SK-N-SH treated with all-trans-retinoic acid at 6 μM for 48 hours (cell line): Measurements from ENCODE around the gene FANCB.

Experiments
- ARNTL ChIP-seq: fragments of 450-650 bp; formaldehyde crosslinking; IDR thresholded peaks from 2 replicates; pipeline ENCODE4 v1.5.0; 2020; ENCODE audit warnings: low read depth, mild to moderate bottlenecking, moderate library complexity, borderline replicate concordance
- CREB5 ChIP-seq: fragments of 250-450 bp; sonication (Bioruptor Pico); IDR thresholded peaks from 2 replicates; pipeline ENCODE4 v1.5.1; 2020; ENCODE audit warnings: low read depth, mild to moderate bottlenecking, moderate library complexity
- GLIS3 ChIP-seq: fragments of 250-450 bp; sonication (Bioruptor Pico); IDR thresholded peaks from 2 replicates; pipeline ENCODE4 v1.5.0; 2020; ENCODE audit warnings: mild to moderate bottlenecking, moderate library complexity
- OSR1 ChIP-seq: fragments of 250-450 bp; sonication (Bioruptor Pico); IDR thresholded peaks from 2 replicates; pipeline ENCODE4 v1.8.0; 2022; ENCODE audit warnings: moderate library complexity, mild to moderate bottlenecking, inconsistent platforms
- PATZ1 ChIP-seq: fragments of 250-450 bp; sonication (Bioruptor Pico); IDR thresholded peaks from 2 replicates; pipeline ENCODE4 v1.8.0; 2020; ENCODE audit warnings: mild to moderate bottlenecking, moderate library complexity, borderline replicate concordance
- RARB ChIP-seq: fragments of 250-450 bp; sonication (Bioruptor Pico); IDR thresholded peaks from 2 replicates; pipeline ENCODE4 v1.8.0; 2021; ENCODE audit warnings: mild to moderate bottlenecking, moderate library complexity
- TOX ChIP-seq: fragments of 250-450 bp; sonication (Bioruptor Pico); IDR thresholded peaks from 2 replicates; pipeline ENCODE4 v1.8.0; 2021; ENCODE audit warnings: mild to moderate bottlenecking, moderate library complexity, borderline replicate concordance
- ZC3H10 ChIP-seq: fragments of 250-450 bp; sonication (Bioruptor Pico); IDR thresholded peaks from 2 replicates; pipeline ENCODE4 v1.5.1; 2021; ENCODE audit warnings: mild to moderate bottlenecking, moderate library complexity
- ZFP3 ChIP-seq: fragments of 250-450 bp; sonication (Bioruptor Pico); IDR thresholded peaks from 2 replicates; pipeline ENCODE4 v1.5.0; 2020; ENCODE audit warnings: mild to moderate bottlenecking, moderate library complexity
- ZNF8 ChIP-seq: fragments of 450-650 bp; formaldehyde crosslinking; IDR thresholded peaks from 2 replicates; pipeline ENCODE4 v1.5.0; 2020; ENCODE audit warnings: mild to moderate bottlenecking, moderate library complexity

- no peak for TF ChIP-seq ZC3H10
- no peak for TF ChIP-seq ZFP3 (CRISPR knock-in tag)
- no peak for TF ChIP-seq ARNTL (CRISPR knock-in tag)
- no peak for TF ChIP-seq RARB (CRISPR knock-in tag)
- no peak for TF ChIP-seq ZNF8 (CRISPR knock-in tag)
- no peak for TF ChIP-seq OSR1
- no peak for TF ChIP-seq GLIS3 (CRISPR knock-in tag)
- TF ChIP-seq CREB5 (CRISPR knock-in tag) = no peak
- no peak for TF ChIP-seq PATZ1
- no peak for TF ChIP-seq TOX
Observed at GRCh38 chrX:14826319-14826718, 46.5 kb downstream of the FANCB start.
